ENCODE measurements around the gene GRK7.

The GRK7 gene

GRCh38 chr3:141722648-141723047 is 40.6 kb upstream of the GRK7 start:
- H3K36me3 ChIP-seq (ENCODE audit: insufficient read depth, low read length) = no peaks in the 10 kb centered on the region
- H3K79me2 ChIP-seq (ENCODE audit: insufficient read depth, low read length) = no peaks in the 10 kb centered on the region

DNA sequence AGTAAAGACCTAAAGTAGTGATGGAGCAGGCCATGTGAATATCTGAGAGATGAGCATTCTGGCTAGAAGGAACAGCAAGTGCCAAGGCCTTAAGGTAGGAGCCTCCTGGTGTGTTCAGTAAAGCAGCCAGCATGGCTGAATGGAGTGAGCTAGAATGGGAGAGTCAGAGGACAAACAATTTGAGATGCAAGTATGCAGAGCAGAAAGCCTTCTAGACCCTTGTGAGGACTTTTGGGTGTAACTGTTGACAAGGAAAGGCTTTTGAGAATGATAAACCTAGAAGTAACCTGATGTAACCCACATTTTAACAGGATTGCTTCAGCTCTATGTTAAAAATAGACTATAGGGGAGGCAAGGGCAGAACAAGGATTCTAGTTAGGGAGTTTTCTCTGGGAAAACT is 40.0 kb upstream of the GRK7 start:
- no peaks in the 10 kb centered on the region for H3K27me3 ChIP-seq (ENCODE audit: insufficient read depth, low read length)
- H3K9me2 ChIP-seq (ENCODE audit: low read depth, low read length) = no peaks in the 10 kb centered on the region
- TF ChIP-seq EZH2 (IDR thresholded peaks at IDR 0.05; ENCODE audit: borderline replicate concordance, low read length) = no peak
- TF ChIP-seq, protein P1, sequence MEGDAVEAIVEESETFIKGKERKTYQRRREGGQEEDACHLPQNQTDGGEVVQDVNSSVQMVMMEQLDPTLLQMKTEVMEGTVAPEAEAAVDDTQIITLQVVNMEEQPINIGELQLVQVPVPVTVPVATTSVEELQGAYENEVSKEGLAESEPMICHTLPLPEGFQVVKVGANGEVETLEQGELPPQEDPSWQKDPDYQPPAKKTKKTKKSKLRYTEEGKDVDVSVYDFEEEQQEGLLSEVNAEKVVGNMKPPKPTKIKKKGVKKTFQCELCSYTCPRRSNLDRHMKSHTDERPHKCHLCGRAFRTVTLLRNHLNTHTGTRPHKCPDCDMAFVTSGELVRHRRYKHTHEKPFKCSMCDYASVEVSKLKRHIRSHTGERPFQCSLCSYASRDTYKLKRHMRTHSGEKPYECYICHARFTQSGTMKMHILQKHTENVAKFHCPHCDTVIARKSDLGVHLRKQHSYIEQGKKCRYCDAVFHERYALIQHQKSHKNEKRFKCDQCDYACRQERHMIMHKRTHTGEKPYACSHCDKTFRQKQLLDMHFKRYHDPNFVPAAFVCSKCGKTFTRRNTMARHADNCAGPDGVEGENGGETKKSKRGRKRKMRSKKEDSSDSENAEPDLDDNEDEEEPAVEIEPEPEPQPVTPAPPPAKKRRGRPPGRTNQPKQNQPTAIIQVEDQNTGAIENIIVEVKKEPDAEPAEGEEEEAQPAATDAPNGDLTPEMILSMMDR (IDR thresholded peaks at IDR 0.05; ENCODE audit: low read length) = no peak
- H2AFZ ChIP-seq (ENCODE audit: low read length) = no peak overlapping the region
- no peaks in the 10 kb centered on the region for H3K4me1 ChIP-seq (ENCODE audit: insufficient read depth, low read length, severe bottlenecking)
- H3K36me3 ChIP-seq (ENCODE audit: insufficient read depth, low read length) = no peaks in the 10 kb centered on the region
- H3K27ac ChIP-seq (ENCODE audit: low read depth, low read length, poor library complexity, severe bottlenecking) = no peak overlapping the region
- no peak overlapping the region for H3K4me2 ChIP-seq (ENCODE audit: low read length)
- H3K9ac ChIP-seq (ENCODE audit: low read length) = no peak overlapping the region
- H3K9me3 ChIP-seq (ENCODE audit: low read length) = no peaks in the 10 kb centered on the region
- no peak overlapping the region for H3K4me3 ChIP-seq (ENCODE audit: low read depth, low read length, poor library complexity, severe bottlenecking)
- H3K79me2 ChIP-seq (ENCODE audit: insufficient read depth, low read length) = no peaks in the 10 kb centered on the region
- H3F3A ChIP-seq (ENCODE audit: insufficient read depth, low read length) = no peaks in the 10 kb centered on the region
- no peaks in the 10 kb centered on the region for H4K20me1 ChIP-seq (ENCODE audit: insufficient read depth, low read length)

More at GRCh38 chr3:141722648-141723047, 40.6 kb upstream of the GRK7 start:
- Histone ChIP-seq H3F3A (ENCODE audit: insufficient read depth, low read length) (no peaks in the 10 kb centered on the region), H3K4me2 (ENCODE audit: low read length) (no peak overlapping the region), H2AFZ (ENCODE audit: low read length) (no peak overlapping the region), H3K9me3 (ENCODE audit: low read length) (no peaks in the 10 kb centered on the region), H3K4me1 (ENCODE audit: insufficient read depth, low read length, severe bottlenecking) (no peaks in the 10 kb centered on the region), H3K27ac (ENCODE audit: low read depth, low read length, poor library complexity, severe bottlenecking) (no peak overlapping the region), H3K9me2 (ENCODE audit: low read depth, low read length) (no peaks in the 10 kb centered on the region), H3K9ac (ENCODE audit: low read length) (no peak overlapping the region), H3K27me3 (ENCODE audit: insufficient read depth, low read length) (no peaks in the 10 kb centered on the region), H4K20me1 (ENCODE audit: insufficient read depth, low read length) (no peaks in the 10 kb centered on the region), H3K4me3 (ENCODE audit: low read depth, low read length, poor library complexity, severe bottlenecking) (no peak overlapping the region)
- TF ChIP-seq EZH2 (IDR thresholded peaks at IDR 0.05; ENCODE audit: borderline replicate concordance, low read length) = no peak
- TF ChIP-seq, protein P1 (IDR thresholded peaks at IDR 0.05; ENCODE audit: low read length) = no peak

DNA sequence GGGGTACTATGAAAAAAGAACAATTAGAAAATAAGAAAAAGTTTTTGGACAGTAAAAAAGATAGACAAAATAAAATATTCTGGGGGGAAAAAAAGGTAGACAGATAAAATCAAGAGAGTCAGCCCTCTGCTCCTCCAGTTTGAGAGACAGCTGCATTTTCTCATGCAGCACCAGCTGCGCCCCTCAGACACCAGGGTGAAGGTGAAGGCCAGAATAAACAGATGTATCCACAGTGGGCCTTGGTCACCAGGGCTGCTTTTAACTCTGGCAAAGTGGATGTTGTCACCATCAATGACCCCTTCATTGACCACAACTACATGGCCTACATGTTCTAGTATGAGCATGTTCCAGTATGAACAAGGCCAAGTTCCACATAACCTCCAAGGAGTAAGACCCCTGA is 39.0 kb upstream of the GRK7 start:
- Histone ChIP-seq H3K9me2 (ENCODE audit: low read depth, low read length) (no peaks in the 10 kb centered on the region), H2AFZ (ENCODE audit: low read length) (no peak overlapping the region), H3K4me2 (ENCODE audit: low read length) (no peak overlapping the region), H3K79me2 (ENCODE audit: insufficient read depth, low read length) (no peaks in the 10 kb centered on the region), H3K27me3 (ENCODE audit: insufficient read depth, low read length) (no peaks in the 10 kb centered on the region), H3K27ac (ENCODE audit: low read depth, low read length, poor library complexity, severe bottlenecking) (no peak overlapping the region), H3K9me3 (ENCODE audit: low read length) (no peaks in the 10 kb centered on the region), H4K20me1 (ENCODE audit: insufficient read depth, low read length) (no peaks in the 10 kb centered on the region), H3F3A (ENCODE audit: insufficient read depth, low read length) (no peaks in the 10 kb centered on the region), H3K4me3 (ENCODE audit: low read depth, low read length, poor library complexity, severe bottlenecking) (no peak overlapping the region), H3K4me1 (ENCODE audit: insufficient read depth, low read length, severe bottlenecking) (no peaks in the 10 kb centered on the region), H3K9ac (ENCODE audit: low read length) (no peak overlapping the region), H3K36me3 (ENCODE audit: insufficient read depth, low read length) (no peaks in the 10 kb centered on the region)
- TF ChIP-seq, protein P1 (IDR thresholded peaks at IDR 0.05; ENCODE audit: low read length) = no peak
- TF ChIP-seq EZH2 (IDR thresholded peaks at IDR 0.05; ENCODE audit: borderline replicate concordance, low read length) = no peak

All from OCI-LY1 (cell line).